ENCODE measurements around the gene ARL6IP1.

Gene ARL6IP1

DNA sequence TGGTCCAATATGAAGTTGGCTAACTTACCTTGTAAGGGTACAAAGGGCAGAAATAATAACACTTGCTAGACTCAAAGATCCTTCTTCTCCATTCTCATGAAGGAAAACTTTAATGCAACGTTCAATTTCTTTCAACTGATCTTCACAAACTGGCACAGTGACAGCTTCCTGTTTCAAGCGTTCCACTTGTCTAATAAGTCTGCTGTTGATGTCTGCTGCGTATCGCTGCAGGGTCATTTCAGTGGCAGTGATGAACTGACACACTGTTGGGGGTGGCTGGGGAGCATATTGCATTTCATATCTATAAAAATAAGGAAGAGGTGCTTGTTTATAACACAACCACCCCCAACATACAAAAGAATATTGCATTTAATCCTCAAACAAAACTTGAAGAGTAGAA is 33.5 kb upstream of the ARL6IP1 start:
- Histone ChIP-seq H3K79me2 (ENCODE audit: insufficient read depth, low read length) (no peaks in the 10 kb centered on the region), H3F3A (ENCODE audit: low read depth) (no peaks in the 10 kb centered on the region), H3K9me2 (replicated peaks; ENCODE audit: low read depth, low read length) (no peaks in the 10 kb centered on the region), H3K9ac (ENCODE audit: low read depth, low read length, poor library complexity, severe bottlenecking) (no peak overlapping the region), H3K4me1 (ENCODE audit: insufficient read depth, low read length, poor library complexity, severe bottlenecking) (no peaks in the 10 kb centered on the region), H3K4me2 (ENCODE audit: low read depth, low read length, poor library complexity, severe bottlenecking) (no peak overlapping the region), H4K20me1 (ENCODE audit: insufficient read depth, low read length, poor library complexity, severe bottlenecking) (no peaks in the 10 kb centered on the region), H3K27me3 (ENCODE audit: insufficient read depth, low read length, poor library complexity, severe bottlenecking) (no peaks in the 10 kb centered on the region), H2AFZ (ENCODE audit: low read length) (no peak overlapping the region), H3K4me3 (ENCODE audit: low read length, poor library complexity, severe bottlenecking) (no peak overlapping the region), H3K36me3 (ENCODE audit: insufficient read depth, low read length) (peaks cover 92% of the 10 kb centered on the region), H3K9me3 (ENCODE audit: insufficient read depth, low read depth, low read length) (no peaks in the 10 kb centered on the region)
- no peak for TF ChIP-seq EZH2phosphoT487 (IDR thresholded peaks at IDR 0.05; ENCODE audit: borderline replicate concordance)
- TF ChIP-seq, protein P1, sequence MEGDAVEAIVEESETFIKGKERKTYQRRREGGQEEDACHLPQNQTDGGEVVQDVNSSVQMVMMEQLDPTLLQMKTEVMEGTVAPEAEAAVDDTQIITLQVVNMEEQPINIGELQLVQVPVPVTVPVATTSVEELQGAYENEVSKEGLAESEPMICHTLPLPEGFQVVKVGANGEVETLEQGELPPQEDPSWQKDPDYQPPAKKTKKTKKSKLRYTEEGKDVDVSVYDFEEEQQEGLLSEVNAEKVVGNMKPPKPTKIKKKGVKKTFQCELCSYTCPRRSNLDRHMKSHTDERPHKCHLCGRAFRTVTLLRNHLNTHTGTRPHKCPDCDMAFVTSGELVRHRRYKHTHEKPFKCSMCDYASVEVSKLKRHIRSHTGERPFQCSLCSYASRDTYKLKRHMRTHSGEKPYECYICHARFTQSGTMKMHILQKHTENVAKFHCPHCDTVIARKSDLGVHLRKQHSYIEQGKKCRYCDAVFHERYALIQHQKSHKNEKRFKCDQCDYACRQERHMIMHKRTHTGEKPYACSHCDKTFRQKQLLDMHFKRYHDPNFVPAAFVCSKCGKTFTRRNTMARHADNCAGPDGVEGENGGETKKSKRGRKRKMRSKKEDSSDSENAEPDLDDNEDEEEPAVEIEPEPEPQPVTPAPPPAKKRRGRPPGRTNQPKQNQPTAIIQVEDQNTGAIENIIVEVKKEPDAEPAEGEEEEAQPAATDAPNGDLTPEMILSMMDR (conservative IDR thresholded peaks at IDR 0.05; ENCODE audit: low read length), result no peak

DNA sequence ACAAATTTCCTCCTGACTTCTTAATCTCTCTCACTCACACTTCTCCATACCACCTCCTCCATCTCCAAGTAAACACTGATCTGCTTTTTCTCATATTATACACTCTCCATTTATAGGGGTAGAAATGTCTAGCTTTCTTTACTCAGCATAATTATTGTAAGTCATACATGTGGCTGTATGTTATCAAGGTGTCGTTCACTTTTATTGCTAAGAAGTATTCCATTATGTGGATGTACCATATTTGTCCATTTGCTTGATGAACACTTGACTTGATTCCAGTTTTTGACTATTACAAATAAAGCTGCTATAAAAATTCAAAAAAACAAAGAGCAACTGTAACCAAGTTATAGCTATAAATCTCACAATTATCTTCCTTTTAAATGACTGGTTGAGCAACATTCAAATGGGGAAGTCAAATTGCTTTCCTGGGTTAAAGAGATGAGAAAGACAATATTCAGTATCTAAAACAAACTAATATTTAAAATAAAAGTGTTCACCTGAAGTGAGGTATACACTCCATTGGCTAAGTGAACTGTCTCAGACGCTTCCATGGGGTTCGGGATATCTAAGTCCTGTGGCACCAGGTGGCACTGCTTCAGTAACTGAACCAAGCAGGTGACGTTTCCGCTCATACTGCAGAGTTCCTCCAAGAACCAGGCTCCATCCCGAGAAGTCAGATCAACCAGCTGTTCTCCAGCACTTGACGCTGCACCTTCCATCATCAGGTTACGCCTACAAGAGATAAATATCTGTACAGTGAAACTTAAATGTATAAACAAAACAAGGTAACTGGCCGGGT is 32.6 kb upstream of the ARL6IP1 start:
- Histone ChIP-seq H3K4me3 (ENCODE audit: low read length, poor library complexity, severe bottlenecking) (no peak overlapping the region), H3F3A (ENCODE audit: low read depth) (no peaks in the 10 kb centered on the region), H3K79me2 (ENCODE audit: insufficient read depth, low read length) (no peaks in the 10 kb centered on the region), H3K9me3 (ENCODE audit: insufficient read depth, low read depth, low read length) (no peaks in the 10 kb centered on the region), H2AFZ (ENCODE audit: low read length) (no peak overlapping the region), H3K27me3 (ENCODE audit: insufficient read depth, low read length, poor library complexity, severe bottlenecking) (no peaks in the 10 kb centered on the region), H3K4me2 (ENCODE audit: low read depth, low read length, poor library complexity, severe bottlenecking) (no peak overlapping the region), H3K9ac (ENCODE audit: low read depth, low read length, poor library complexity, severe bottlenecking) (no peak overlapping the region), H3K9me2 (replicated peaks; ENCODE audit: low read depth, low read length) (no peaks in the 10 kb centered on the region), H3K4me1 (ENCODE audit: insufficient read depth, low read length, poor library complexity, severe bottlenecking) (no peaks in the 10 kb centered on the region), H3K36me3 (ENCODE audit: insufficient read depth, low read length) (peaks cover 95% of the 10 kb centered on the region), H4K20me1 (ENCODE audit: insufficient read depth, low read length, poor library complexity, severe bottlenecking) (no peaks in the 10 kb centered on the region)
- TF ChIP-seq, protein P1 (conservative IDR thresholded peaks at IDR 0.05; ENCODE audit: low read length), result no peak
- no peak for TF ChIP-seq EZH2phosphoT487 (IDR thresholded peaks at IDR 0.05; ENCODE audit: borderline replicate concordance)

DNA sequence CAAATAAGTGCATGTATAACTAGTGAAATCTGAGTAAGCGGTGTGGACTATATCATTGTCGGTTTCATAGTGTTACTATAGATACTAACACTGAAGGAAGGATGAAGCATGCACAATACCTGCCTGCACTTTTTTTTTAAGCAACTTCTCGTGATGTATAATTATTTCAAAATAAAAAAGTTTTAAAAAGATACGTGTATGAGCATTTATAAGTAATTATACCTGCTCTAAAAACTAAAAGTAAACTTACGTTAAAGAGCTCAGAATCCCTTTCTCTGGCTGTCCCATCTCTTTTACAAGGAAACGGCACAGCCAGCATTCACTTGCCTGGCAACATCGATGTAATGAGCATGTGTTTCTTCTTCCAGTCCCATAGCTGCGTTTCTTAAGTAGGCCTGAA is 31.3 kb upstream of the ARL6IP1 start:
- no peaks in the 10 kb centered on the region for H3K4me1 ChIP-seq (ENCODE audit: insufficient read depth, low read length, poor library complexity, severe bottlenecking)
- no peaks in the 10 kb centered on the region for H3K79me2 ChIP-seq (ENCODE audit: insufficient read depth, low read length)
- H3K4me2 ChIP-seq (ENCODE audit: low read depth, low read length, poor library complexity, severe bottlenecking), result no peak overlapping the region
- no peak for TF ChIP-seq EZH2phosphoT487 (IDR thresholded peaks at IDR 0.05; ENCODE audit: borderline replicate concordance)
- TF ChIP-seq, protein P1 (conservative IDR thresholded peaks at IDR 0.05; ENCODE audit: low read length), result no peak
- H3K9me2 ChIP-seq (replicated peaks; ENCODE audit: low read depth, low read length), result no peaks in the 10 kb centered on the region
- H3K9ac ChIP-seq (ENCODE audit: low read depth, low read length, poor library complexity, severe bottlenecking), result no peak overlapping the region
- H3K4me3 ChIP-seq (ENCODE audit: low read length, poor library complexity, severe bottlenecking), result no peak overlapping the region
- peaks cover 92% of the 10 kb centered on the region for H3K36me3 ChIP-seq (ENCODE audit: insufficient read depth, low read length)
- no peak overlapping the region for H2AFZ ChIP-seq (ENCODE audit: low read length)
- H4K20me1 ChIP-seq (ENCODE audit: insufficient read depth, low read length, poor library complexity, severe bottlenecking), result no peaks in the 10 kb centered on the region
- no peaks in the 10 kb centered on the region for H3K27me3 ChIP-seq (ENCODE audit: insufficient read depth, low read length, poor library complexity, severe bottlenecking)
- H3F3A ChIP-seq (ENCODE audit: low read depth), result no peaks in the 10 kb centered on the region
- no peaks in the 10 kb centered on the region for H3K9me3 ChIP-seq (ENCODE audit: insufficient read depth, low read depth, low read length)

All from Loucy (cell line).